Suppressor macrophage (primary cell): ENCODE data around the gene RANBP17.
"Not testable (repeated sequence)": the region's sequence is repeated elsewhere in the genome, so short reads cannot be mapped to it uniquely, and the experiment has no call there.

ENCODE experiments used
- DNase-seq, 4 experiments: peaks; one replicate each; pipeline ENCODE4 v3.0.0-alpha.2; 2020 to 2022

Gene RANBP17

GRCh38 chr5:170960567-170960966 lies 98.7 kb downstream of the RANBP17 start:
- no peak for DNase-seq

GRCh38 chr5:170963521-170963920 lies 101.7 kb downstream of the RANBP17 start:
- DNase-seq, result no peak

- peak in 2 of 4 experiments; percentile 17 to 59 for DNase-seq
Measured at GRCh38 chr5:170974461-170974860, 112.6 kb downstream of the RANBP17 start.

GRCh38 chr5:170980261-170980660 lies 118.4 kb downstream of the RANBP17 start:
- DNase-seq, result not testable (repeated sequence)

DNA sequence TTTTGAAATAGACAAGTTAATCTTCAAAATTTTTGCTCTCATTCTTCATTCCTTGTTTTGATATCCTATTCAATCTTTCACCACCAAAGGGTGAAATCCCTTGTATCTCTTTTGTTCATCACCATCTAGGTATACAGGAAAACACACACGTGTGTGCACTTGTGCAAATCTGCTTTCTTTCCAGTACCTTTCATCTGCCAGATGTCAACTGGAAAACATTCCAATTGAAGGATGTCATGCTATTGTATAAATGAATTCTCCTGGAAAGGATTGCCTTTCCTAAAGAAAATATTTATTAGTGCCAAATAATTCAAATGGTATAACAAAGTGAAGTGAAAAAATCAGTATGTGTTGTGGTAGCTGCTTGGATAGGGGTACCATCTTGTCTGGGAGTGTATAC lies 123.7 kb downstream of the RANBP17 start:
- no peak for DNase-seq

DNA sequence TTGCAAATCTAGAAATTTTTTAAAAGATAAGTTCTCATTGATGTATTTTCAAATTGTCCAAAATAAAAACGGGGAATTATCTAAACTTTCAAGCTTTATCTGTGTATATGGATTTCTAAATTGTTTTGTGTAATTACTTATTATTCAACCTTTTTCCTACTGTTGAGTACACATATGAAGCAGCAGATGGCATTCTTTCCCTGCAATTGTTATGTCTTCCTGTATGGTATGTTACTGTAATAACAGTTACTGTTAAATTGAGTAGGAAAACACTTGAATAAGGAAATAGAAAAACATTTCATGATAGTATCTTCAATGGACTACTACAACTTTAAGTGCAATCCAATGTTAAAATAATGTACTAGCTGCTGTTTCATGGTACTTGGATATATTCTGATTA lies 124.8 kb downstream of the RANBP17 start:
- DNase-seq, result peak in 2 of 4 experiments; percentile 34 to 35

DNA sequence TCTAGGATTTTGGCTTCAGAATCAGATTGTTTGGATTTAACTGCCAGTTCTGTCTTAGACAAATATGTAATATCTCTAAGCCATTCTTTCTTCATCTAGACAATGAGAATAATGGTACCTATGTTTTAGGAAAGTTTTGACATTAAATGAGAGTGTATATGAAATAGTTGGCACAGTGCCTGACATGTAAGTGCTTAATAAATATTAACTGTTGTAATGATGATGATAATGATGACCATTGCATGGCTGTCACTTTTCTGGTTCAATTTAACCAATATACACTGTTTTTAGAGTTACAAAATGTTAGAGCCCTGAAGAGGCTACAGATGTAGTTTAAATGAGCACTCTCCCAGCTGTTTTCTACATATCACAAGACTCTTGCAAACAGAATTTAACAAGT lies 131.7 kb downstream of the RANBP17 start:
- no peak for DNase-seq

- DNase-seq, result peak in 3 of 4 experiments; percentile 21 to 36 (median 27)
Measured at GRCh38 chr5:171010086-171010485, 148.3 kb downstream of the RANBP17 start.

- DNase-seq, result peak; percentile 3 to 64 (median 38)
Measured at GRCh38 chr5:171010816-171011215, 149.0 kb downstream of the RANBP17 start.

DNA sequence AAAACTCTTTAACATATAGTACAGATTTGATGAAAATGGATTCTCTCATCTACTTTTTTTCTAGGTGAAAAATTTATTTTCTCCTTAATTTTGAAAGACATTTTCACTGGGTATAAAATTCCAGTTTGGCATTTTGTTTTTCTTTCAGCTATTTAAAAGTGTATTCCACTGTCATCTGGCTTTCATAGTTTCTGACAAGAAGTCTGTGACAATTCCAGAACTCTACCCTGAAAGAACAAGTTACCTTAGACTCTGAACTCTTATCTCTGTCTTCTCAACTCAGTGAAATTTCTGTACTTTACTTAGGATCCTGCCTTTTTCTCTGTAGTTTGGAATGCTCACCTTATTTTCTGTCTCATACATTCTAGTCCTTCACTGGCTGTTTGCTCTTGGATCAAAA lies 161.7 kb downstream of the RANBP17 start:
- DNase-seq, result no peak

- no peak for DNase-seq
Measured at GRCh38 chr5:171024084-171024483, 162.3 kb downstream of the RANBP17 start.

DNA sequence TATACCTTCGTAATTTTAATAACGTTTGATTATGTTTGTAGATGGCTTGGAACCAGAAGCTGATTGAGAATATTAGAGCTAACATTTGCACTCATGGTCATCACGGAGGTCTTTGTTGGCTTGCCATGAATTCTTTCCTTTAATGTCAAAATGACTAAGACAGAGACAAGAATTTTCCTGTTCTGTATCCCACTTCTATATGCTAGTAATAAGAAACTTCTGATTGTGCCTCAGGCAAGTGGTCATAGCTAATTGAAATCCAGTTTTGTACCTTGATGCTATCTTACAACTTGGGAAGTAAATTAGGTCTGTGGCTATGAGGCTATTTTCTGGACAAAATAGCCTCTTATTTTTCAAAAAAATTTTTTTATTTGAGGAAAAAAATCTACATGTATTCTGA lies 167.6 kb downstream of the RANBP17 start:
- DNase-seq, result no peak

DNA sequence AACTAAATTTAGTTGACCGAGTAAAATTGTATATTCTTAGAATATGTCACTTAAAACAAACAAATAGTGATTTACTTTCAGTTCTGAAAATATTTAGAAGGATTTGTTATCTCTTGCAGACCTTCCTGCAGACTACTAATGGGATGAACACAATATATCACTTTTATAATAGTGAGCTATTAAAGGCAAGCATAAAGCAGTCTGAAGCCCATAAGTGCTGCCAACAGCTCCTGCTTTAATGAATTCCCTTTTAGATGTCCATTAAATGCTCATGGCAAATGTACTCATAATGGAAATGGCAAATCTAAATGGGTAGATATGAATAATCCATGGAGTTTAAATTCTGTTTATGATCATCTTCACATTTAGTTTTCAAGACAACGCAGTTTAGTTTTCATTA lies 170.2 kb downstream of the RANBP17 start:
- DNase-seq, result no peak

GRCh38 chr5:171032435-171032973 lies 170.7 kb downstream of the RANBP17 start:
- no peak for DNase-seq

DNA sequence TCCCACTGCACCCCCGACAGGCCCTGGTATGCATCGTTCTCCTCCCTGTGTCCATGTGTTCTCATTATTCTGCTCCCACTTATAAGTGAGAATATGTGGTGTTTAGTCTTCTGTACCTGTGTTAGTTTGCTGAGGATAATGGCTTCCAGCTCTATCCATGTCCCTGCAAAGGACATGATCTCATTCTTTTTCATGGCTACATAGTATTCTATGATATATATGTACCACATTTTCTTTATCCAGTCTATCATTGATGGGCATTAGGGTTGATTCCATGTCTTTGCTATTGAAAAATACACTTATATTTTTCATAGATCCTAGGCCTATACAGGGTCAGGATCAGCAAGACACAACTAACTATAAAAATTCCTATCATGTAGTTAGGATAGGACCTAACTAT lies 180.1 kb downstream of the RANBP17 start:
- not testable (repeated sequence) for DNase-seq

- DNase-seq, result no peak
Measured at GRCh38 chr5:171050916-171051315, 189.1 kb downstream of the RANBP17 start.

GRCh38 chr5:171055875-171056454 lies 194.1 kb downstream of the RANBP17 start:
- DNase-seq, result no peak

DNA sequence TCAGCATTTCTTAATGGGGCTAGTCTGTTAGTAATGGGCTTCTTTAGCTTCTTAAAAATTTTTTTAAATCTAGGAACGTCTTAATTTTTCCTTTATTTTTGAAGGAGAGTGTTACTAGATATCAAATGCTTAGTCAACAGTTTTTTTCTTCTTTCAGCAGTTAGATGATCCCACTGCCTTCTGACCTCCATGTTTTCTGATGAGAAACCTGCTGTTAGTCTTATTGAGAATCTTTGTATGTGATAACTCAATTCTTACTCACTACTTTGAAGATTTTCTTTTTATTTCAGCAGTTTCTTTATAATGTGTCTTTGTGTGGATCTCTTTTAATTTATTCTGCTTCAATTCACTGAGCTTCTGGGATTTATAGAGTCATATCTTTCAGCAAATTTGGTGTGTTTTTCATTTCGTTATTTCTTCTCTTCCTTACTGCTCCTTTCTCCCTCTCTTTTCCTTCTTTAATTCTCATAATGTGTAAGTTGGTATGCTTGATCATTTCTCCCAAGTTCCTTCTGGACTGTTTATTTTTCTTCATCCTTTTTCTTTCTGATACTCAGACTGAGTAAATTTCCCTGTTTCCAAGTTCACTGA lies 205.8 kb downstream of the RANBP17 start:
- no peak for DNase-seq

- no peak for DNase-seq
Measured at GRCh38 chr5:171074747-171075146, 212.9 kb downstream of the RANBP17 start.

- no peak for DNase-seq
Measured at GRCh38 chr5:171080186-171080938, 218.5 kb downstream of the RANBP17 start.

- DNase-seq, result no peak
Measured at GRCh38 chr5:171081319-171081718, 219.5 kb downstream of the RANBP17 start.

DNA sequence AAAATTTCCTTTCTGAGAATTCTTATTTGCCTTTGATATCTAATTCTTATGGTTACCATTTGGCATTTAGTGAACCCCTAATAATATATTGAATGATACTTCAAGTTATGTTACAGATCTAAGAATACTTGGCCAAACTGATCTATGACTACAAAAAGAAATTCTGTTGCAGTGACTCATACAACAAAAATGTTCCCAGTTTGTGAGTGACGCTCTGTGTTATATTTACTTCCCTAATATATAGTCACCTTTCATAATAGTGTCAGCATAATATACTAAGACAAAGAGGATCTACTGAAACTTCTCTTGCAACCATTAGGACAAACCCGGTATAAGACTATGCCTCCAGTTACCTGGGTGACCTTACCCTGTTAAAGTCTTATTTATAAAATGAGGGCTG lies 230.4 kb downstream of the RANBP17 start:
- peak in 2 of 4 experiments; percentile 22 to 25 for DNase-seq

DNA sequence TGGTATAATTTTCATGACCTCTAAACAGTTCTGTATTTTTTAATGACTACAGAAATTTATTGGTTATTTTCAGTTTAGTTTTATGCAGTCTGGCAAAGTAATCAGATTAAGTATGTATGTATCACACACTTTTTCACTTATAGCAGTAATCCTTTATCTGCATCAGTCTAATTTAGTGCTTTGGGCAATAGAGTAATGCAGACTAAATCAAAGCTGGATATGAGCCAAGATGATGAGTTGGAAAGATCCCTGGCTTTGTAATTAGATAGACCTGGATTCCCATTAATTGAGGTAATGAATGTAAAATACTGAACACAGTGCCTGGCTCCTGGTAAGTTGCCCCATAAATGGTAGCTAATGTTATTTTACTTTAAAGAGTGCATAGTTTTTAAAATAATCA lies 231.8 kb downstream of the RANBP17 start:
- DNase-seq, result no peak

GRCh38 chr5:171094356-171094755 lies 232.5 kb downstream of the RANBP17 start:
- no peak for DNase-seq
